Measurements from ENCODE around the gene DEPDC5.

DNA sequence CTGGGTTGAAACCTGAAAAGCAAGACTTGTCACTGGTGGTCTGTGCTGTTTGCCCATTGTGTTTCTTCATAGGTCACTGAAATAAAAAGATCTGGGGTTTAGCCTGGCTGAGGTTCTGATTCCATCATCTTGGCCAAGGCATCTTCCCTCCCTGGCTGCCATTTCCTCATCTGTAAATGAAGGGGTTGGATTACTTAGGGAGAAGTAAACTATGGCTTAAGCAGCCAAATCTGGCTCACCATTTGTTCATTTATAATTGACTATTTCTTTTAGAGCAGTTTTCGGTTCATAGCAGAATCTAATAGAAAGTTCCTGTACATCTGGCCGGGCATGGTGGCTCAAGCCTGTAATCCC is 138.2 kb downstream of the DEPDC5 start:
- TF ChIP-seq, protein P1, sequence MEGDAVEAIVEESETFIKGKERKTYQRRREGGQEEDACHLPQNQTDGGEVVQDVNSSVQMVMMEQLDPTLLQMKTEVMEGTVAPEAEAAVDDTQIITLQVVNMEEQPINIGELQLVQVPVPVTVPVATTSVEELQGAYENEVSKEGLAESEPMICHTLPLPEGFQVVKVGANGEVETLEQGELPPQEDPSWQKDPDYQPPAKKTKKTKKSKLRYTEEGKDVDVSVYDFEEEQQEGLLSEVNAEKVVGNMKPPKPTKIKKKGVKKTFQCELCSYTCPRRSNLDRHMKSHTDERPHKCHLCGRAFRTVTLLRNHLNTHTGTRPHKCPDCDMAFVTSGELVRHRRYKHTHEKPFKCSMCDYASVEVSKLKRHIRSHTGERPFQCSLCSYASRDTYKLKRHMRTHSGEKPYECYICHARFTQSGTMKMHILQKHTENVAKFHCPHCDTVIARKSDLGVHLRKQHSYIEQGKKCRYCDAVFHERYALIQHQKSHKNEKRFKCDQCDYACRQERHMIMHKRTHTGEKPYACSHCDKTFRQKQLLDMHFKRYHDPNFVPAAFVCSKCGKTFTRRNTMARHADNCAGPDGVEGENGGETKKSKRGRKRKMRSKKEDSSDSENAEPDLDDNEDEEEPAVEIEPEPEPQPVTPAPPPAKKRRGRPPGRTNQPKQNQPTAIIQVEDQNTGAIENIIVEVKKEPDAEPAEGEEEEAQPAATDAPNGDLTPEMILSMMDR (IDR thresholded peaks at IDR 0.05; ENCODE audit: borderline replicate concordance, extremely low read depth, low read length, poor library complexity, severe bottlenecking) = no peak
- TF ChIP-seq EZH2 (IDR thresholded peaks at IDR 0.05; ENCODE audit: borderline replicate concordance, low read depth, low read length, severe bottlenecking) = no peak

All from DND-41 (cell line).